AG09319 (cell line): ENCODE measurements around the gene TM9SF1.

Experiments used
- DNase-seq: peaks from one replicate; pipeline ENCODE4 v3.0.0-alpha.2; 2010; ENCODE audit warnings: low read depth; ENCODE audit errors: extremely low read depth
- TF ChIP-seq, protein P1 (sequence below): IDR thresholded peaks from 2 replicates; pipeline ENCODE4 v1.5.1; 2011; ENCODE audit warnings: low read depth, mild to moderate bottlenecking, inconsistent platforms, low read length, moderate library complexity

TM9SF1 gene

DNA sequence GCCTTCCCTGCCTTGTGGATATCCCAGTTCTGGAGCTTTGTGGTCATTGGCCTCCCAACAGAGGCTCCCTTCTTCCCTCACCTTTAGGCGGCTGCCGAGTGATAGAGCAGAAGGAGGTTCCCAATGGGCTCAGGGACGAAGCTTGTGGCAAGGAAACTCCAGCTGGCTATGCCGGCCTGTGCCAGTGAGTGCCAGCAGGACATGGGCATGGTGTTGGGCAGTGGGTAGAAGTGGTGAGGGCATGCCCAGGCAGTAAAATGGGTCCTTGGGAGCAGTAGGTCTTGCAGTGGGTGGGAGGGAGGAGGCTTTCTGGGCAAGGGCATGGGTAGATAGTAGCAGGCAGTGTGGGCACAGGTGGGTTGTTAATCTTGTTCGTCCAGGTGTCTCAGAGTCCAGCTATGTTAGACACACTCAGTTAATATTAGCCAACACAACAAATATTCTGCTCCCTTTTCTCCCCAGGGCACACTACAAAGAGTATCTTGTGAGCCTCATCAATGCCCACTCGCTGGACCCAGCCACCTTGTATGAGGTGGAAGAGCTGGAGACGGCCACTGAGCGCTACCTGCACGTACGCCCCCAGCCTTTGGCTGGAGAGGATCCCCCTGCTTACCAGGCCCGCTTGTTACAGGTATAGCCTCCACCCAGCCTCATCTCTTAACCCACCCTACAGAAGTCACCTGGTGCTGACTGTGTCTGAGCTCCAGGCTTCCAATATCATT is 35.3 kb downstream of the TM9SF1 start:
- no peak for DNase-seq
- TF ChIP-seq, protein P1, sequence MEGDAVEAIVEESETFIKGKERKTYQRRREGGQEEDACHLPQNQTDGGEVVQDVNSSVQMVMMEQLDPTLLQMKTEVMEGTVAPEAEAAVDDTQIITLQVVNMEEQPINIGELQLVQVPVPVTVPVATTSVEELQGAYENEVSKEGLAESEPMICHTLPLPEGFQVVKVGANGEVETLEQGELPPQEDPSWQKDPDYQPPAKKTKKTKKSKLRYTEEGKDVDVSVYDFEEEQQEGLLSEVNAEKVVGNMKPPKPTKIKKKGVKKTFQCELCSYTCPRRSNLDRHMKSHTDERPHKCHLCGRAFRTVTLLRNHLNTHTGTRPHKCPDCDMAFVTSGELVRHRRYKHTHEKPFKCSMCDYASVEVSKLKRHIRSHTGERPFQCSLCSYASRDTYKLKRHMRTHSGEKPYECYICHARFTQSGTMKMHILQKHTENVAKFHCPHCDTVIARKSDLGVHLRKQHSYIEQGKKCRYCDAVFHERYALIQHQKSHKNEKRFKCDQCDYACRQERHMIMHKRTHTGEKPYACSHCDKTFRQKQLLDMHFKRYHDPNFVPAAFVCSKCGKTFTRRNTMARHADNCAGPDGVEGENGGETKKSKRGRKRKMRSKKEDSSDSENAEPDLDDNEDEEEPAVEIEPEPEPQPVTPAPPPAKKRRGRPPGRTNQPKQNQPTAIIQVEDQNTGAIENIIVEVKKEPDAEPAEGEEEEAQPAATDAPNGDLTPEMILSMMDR: no peak

- TF ChIP-seq, protein P1: no peak
- DNase-seq: no peak
Measured at GRCh38 chr14:24157331-24157730, 37.9 kb downstream of the TM9SF1 start.

- DNase-seq: no peak
- TF ChIP-seq, protein P1: no peak
Measured at GRCh38 chr14:24156840-24157239, 38.4 kb downstream of the TM9SF1 start.

DNA sequence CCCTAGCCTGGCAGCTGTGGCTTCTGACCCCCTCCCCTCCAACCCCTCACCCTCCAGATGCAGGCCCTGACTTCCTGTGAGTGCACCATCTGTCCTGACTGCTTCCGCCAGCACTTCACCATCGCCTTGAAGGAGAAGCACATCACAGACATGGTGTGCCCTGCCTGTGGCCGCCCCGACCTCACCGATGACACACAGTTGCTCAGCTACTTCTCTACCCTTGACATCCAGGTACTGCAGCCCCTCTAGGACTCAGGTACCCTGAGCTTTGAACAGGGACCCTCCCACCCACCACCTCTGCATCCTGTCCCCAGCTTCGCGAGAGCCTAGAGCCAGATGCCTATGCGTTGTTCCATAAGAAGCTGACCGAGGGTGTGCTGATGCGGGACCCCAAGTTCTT is 40.1 kb downstream of the TM9SF1 start:
- DNase-seq: no peak

DNA sequence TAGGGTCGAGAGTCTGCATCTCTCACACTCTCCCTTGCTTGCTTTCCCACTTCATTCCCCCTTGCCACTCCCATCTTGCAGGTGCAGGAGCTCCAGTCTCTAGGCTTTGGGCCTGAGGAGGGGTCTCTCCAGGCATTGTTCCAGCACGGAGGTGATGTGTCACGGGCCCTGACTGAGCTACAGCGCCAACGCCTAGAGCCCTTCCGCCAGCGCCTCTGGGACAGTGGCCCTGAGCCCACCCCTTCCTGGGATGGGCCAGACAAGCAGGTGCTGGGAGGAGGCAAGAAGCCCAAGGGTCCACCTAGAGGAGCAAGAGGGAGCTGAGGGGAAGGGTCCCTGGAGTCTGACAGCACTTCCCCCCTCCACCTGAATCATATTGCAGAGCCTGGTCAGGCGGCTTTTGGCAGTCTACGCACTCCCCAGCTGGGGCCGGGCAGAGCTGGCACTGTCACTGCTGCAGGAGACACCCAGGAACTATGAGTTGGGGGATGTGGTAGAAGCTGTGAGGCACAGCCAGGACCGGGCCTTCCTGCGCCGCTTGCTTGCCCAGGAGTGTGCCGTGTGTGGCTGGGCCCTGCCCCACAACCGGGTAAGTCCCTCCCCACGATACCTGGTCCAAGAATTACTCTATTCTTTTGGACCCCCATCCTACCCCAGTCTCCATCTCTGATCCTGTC is 43.7 kb downstream of the TM9SF1 start:
- DNase-seq: no peak
- TF ChIP-seq, protein P1: no peak

More for the DNA sequence above, 40.1 kb downstream of the TM9SF1 start:
- TF ChIP-seq, protein P1: no peak

- TF ChIP-seq, protein P1: no peak
- no peak for DNase-seq
Measured at GRCh38 chr14:24150993-24151392, 44.2 kb downstream of the TM9SF1 start.

GRCh38 chr14:24150567-24150966 is 44.7 kb downstream of the TM9SF1 start:
- TF ChIP-seq, protein P1: no peak
- no peak for DNase-seq
